Measurements from ENCODE around the gene ATXN7L1. TPM values are rescaled to one million over a fixed set of nuclear protein-coding genes. Genes with fewer than 3 reads are reported as not detected.

ATXN7L1 gene
- total RNA-seq, 4 donors from 2014 or later = 5.9 to 21.2 (median 7.7) TPM

DNA sequence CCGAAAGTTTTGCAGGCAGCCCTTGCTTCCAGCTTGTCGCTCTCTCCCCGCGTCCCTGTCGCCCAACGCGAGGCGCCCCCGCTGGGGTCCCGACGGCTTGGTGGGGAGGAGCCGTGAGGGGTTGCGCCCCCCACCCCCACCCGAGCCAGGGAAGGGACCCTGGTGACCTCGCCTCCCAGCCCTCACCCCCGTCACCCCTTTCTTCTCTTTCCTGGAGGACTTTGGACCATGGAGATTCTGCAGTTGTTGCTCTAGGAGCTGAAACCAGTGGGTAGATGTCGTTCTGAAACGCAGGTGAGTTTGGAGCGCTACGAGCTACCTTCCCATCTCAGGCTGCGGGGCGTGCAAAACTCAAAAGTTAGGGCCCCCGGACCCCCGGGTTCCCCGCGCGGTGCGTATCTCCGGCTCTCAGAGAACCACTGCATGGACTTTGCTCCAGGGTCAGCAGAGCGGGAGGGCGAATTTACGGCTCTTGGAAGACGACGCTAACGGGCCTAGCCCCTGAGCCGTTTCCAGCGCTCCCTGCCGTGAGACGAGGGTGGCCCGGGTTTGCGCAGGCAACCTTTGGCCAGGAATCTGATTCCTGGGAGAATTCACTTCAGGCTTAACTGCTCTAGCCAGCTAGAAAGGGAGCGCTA, 684 bp upstream of the ATXN7L1 start:
- Histone ChIP-seq H3K27ac (peak overlapping the region; percentile 15 to 87 (median 78)), H3K4me3 (peak overlapping the region; percentile 89 to 94), H3K9me3 (no peaks in the 10 kb centered on the region), H3K4me1 (peaks cover 0 to 67% (median 4%) of the 10 kb centered on the region in 3 donors), H3K27me3 (no peaks in the 10 kb centered on the region), H3K36me3 (no peaks in the 10 kb centered on the region)
- ATAC-seq = peak; percentile 7
- 3 to 38% methylated on average over 1 to 11 of the region's 42 CpGs for WGBS, 2 donors (ENCODE audit: low coverage in 1 of 2)
- no peak for TF ChIP-seq EP300 (IDR thresholded peaks at IDR 0.05)
- peak; percentile 7 for TF ChIP-seq POLR2AphosphoS5 (IDR thresholded peaks at IDR 0.05)

DNA sequence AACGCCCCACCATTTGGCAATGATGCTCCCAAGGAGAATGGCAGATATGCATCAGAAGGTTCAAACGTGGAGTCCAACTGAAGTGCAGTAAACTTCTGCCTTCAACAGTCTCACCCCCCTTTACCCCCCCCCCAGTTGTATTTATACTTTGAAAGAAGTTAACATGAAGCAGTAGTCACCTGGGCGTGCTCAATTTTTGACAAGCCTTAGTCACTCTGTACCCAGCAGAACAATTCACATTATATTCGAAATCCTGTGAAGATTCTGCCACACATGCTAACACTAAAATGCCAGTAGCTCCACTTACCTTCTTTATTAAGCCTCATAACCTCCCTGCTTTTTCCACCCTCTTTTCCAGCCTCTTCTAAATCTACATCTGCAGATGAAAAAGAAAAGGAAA, 894 bp downstream of the ATXN7L1 start:
- peak overlapping the region in 3 of 4 donors; percentile 88 to 91 (median 90) for H3K27ac ChIP-seq
- H3K4me1 ChIP-seq = peaks cover 0 to 52% (median 4%) of the 10 kb centered on the region in 3 donors
- TF ChIP-seq POLR2AphosphoS5 (IDR thresholded peaks at IDR 0.05) (no peak), EP300 (IDR thresholded peaks at IDR 0.05) (no peak), POLR2A (IDR thresholded peaks at IDR 0.05) (no peak)
- TF ChIP-seq, protein P1, sequence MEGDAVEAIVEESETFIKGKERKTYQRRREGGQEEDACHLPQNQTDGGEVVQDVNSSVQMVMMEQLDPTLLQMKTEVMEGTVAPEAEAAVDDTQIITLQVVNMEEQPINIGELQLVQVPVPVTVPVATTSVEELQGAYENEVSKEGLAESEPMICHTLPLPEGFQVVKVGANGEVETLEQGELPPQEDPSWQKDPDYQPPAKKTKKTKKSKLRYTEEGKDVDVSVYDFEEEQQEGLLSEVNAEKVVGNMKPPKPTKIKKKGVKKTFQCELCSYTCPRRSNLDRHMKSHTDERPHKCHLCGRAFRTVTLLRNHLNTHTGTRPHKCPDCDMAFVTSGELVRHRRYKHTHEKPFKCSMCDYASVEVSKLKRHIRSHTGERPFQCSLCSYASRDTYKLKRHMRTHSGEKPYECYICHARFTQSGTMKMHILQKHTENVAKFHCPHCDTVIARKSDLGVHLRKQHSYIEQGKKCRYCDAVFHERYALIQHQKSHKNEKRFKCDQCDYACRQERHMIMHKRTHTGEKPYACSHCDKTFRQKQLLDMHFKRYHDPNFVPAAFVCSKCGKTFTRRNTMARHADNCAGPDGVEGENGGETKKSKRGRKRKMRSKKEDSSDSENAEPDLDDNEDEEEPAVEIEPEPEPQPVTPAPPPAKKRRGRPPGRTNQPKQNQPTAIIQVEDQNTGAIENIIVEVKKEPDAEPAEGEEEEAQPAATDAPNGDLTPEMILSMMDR (IDR thresholded peaks at IDR 0.05) = no peak
- peak overlapping the region; percentile 71 to 89 for H3K4me3 ChIP-seq
- no peaks in the 10 kb centered on the region for H3K36me3 ChIP-seq
- H3K27me3 ChIP-seq = no peaks in the 10 kb centered on the region
- WGBS, 2 donors (ENCODE audit: low coverage in 1 of 2) = 15 to 30% methylated on average over 4 of the region's 4 CpGs
- no peaks in the 10 kb centered on the region for H3K9me3 ChIP-seq
- no peak for ATAC-seq

DNA sequence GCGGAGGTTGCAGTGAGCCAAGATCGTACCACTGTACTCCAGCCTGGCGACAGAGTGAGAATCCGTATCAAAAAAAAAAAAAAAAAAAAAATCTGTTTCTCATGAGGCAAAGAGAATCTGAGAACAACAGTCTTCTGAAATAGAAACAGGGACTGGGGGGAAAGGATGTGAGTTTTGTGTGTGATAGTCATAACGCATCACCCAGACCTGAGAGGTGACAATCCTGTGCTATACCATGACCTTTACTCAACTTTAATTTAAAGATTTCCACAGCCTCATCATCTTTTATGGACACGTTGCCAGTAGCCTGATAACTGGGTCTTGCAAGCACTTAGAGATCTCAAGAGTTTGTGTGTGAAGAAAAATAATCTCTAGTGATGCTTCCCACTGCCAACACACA, 2.3 kb downstream of the ATXN7L1 start:
- no peaks in the 10 kb centered on the region for H3K27me3 ChIP-seq
- ATAC-seq = no peak
- 84 to 87% methylated on average over 2 to 3 of the region's 6 CpGs for WGBS, 2 donors (ENCODE audit: low coverage in 1 of 2)

DNA sequence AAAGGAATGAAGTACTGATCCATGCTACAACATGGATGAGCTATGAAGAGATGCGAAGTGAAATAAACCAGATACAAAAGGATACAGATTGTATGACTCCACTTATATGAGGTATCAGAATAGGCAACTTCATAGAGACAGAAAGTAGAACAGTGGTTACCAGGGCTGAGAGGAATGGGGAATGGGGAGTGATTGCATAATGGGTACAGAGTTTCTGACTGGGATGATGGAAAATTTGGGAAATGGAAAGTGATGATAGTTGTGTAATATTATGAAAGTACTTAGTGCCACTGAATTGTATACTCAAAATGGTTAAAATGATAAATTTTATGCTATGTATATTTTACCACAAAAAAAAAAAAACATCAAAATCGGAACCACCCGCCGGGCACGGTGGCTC, 3.9 kb downstream of the ATXN7L1 start:
- no peaks in the 10 kb centered on the region for H3K36me3 ChIP-seq
- 78 to 85% methylated on average over 1 to 5 of the region's 5 CpGs for WGBS, 2 donors (ENCODE audit: low coverage in 1 of 2)
- H3K4me3 ChIP-seq = no peak overlapping the region

More for the DNA sequence above, 2.3 kb downstream of the ATXN7L1 start:
- Histone ChIP-seq H3K4me1 (peaks cover 0 to 38% (median 4%) of the 10 kb centered on the region in 3 donors), H3K27ac (no peak overlapping the region), H3K36me3 (no peaks in the 10 kb centered on the region), H3K9me3 (no peaks in the 10 kb centered on the region), H3K4me3 (no peak overlapping the region)
- no peak for TF ChIP-seq POLR2A (IDR thresholded peaks at IDR 0.05)
- TF ChIP-seq EP300 (IDR thresholded peaks at IDR 0.05) = no peak
- no peak for TF ChIP-seq POLR2AphosphoS5 (IDR thresholded peaks at IDR 0.05)
- TF ChIP-seq, protein P1 (IDR thresholded peaks at IDR 0.05) = no peak

DNA sequence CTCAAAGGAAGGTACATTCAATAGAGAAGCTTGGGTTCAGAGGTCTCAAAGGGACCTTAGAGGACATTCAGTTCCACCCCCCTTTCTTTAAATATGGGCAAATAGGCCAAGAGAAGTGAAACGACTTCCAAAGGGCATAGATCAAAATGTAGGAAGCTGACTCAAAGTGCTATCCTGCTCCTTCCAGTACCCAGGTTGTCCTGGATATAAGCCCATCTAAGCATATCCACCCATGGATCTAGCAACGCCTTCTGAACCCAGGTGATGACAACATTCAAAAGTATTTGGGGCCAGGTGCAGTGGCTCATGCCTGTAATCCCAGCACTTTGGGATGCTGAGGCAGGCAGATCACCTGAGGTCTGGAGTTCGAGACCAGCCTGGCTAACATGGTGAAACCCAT, 5.3 kb downstream of the ATXN7L1 start:
- WGBS, 2 donors (ENCODE audit: low coverage in 1 of 2) = 0 to 47% methylated on average over 1 to 3 of the region's 3 CpGs
- no peaks in the 10 kb centered on the region for H3K36me3 ChIP-seq
- TF ChIP-seq POLR2AphosphoS5 (IDR thresholded peaks at IDR 0.05) (no peak), EP300 (IDR thresholded peaks at IDR 0.05) (no peak), POLR2A (IDR thresholded peaks at IDR 0.05) (no peak)
- TF ChIP-seq, protein P1 (IDR thresholded peaks at IDR 0.05) = no peak
- H3K27me3 ChIP-seq = no peaks in the 10 kb centered on the region
- no peak overlapping the region for H3K4me3 ChIP-seq
- ATAC-seq = no peak
- no peaks in the 10 kb centered on the region for H3K9me3 ChIP-seq
- no peak overlapping the region for H3K27ac ChIP-seq
- peaks cover 0 to 23% (median 4%) of the 10 kb centered on the region in 3 donors for H3K4me1 ChIP-seq

More for the DNA sequence above, 3.9 kb downstream of the ATXN7L1 start:
- Histone ChIP-seq H3K27ac (no peak overlapping the region), H3K27me3 (no peaks in the 10 kb centered on the region), H3K9me3 (no peaks in the 10 kb centered on the region), H3K4me1 (peaks cover 0 to 23% (median 4%) of the 10 kb centered on the region in 3 donors)
- TF ChIP-seq EP300 (IDR thresholded peaks at IDR 0.05) (no peak), POLR2AphosphoS5 (IDR thresholded peaks at IDR 0.05) (no peak), POLR2A (IDR thresholded peaks at IDR 0.05) (no peak)
- TF ChIP-seq, protein P1 (IDR thresholded peaks at IDR 0.05) = no peak
- ATAC-seq = no peak

Data from gastroesophageal sphincter (tissue), 4 donors.